Naive B cell (primary cell): Measurements from ENCODE around the gene TSHR. TPM values are rescaled to one million over a fixed set of nuclear protein-coding genes. Genes with fewer than 3 reads are reported as not detected.

Experiments
- ATAC-seq, 2 donors: fragments of 150-1000 bp; cut with Tn5 transposase; 2 replicates each; pipeline ENCODE4 v1.10.0; 2021; ENCODE audit warnings: low read depth in 2 of 2, mild to moderate bottlenecking in 2 of 2, moderate library complexity in 2 of 2
- DNase-seq: peaks from one replicate; pipeline ENCODE4 v3.0.0; 2022
- H3K27ac Mint-ChIP-seq, 6 donors: one replicate each; pipeline ENCODE4 v1.8.0; 2020 to 2022; ENCODE audit warnings: mild to moderate bottlenecking in 6 of 6, mixed read lengths in 6 of 6, moderate library complexity in 5 of 6, inconsistent platforms in 2 of 6
- H3K27me3 Mint-ChIP-seq, 3 donors: one replicate each; pipeline ENCODE4 v1.8.0; 2021 to 2022; ENCODE audit warnings: mixed read lengths in 3 of 3, mild to moderate bottlenecking in 1 of 3
- H3K36me3 Mint-ChIP-seq, 2 donors: one replicate each; pipeline ENCODE4 v1.8.0; 2020 to 2022; ENCODE audit warnings: mixed read lengths in 2 of 2, inconsistent platforms in 1 of 2, mild to moderate bottlenecking in 1 of 2
- H3K4me1 Mint-ChIP-seq, 3 donors: one replicate each; pipeline ENCODE4 v1.8.0; 2020 to 2022; ENCODE audit warnings: mixed read lengths in 3 of 3, inconsistent platforms in 1 of 3, mild to moderate bottlenecking in 1 of 3, moderate library complexity in 1 of 3
- H3K4me3 Mint-ChIP-seq, 8 donors: one replicate each; pipeline ENCODE4 v1.8.0; 2020 to 2022; ENCODE audit warnings: mild to moderate bottlenecking in 8 of 8, mixed read lengths in 8 of 8, moderate library complexity in 8 of 8, inconsistent platforms in 2 of 8
- H3K9me3 Mint-ChIP-seq, 7 donors: one replicate each; pipeline ENCODE4 v1.8.0; 2020 to 2022; ENCODE audit warnings: mixed read lengths in 7 of 7, mild to moderate bottlenecking in 5 of 7, inconsistent platforms in 2 of 7, moderate library complexity in 1 of 7
- polyA plus RNA-seq, 6 donors: library from polyadenylated mRNA; unstranded; fragments of 300-500 nt; fragmentation: Illumina TruSeq; gene quantifications; one replicate each; pipeline ENCODE4 v1.2.3, GENCODE V29; 2021; ENCODE audit warnings: low read depth in 6 of 6

The TSHR gene
- polyA plus RNA-seq, 6 donors from 2014 or later, result not detected

DNA sequence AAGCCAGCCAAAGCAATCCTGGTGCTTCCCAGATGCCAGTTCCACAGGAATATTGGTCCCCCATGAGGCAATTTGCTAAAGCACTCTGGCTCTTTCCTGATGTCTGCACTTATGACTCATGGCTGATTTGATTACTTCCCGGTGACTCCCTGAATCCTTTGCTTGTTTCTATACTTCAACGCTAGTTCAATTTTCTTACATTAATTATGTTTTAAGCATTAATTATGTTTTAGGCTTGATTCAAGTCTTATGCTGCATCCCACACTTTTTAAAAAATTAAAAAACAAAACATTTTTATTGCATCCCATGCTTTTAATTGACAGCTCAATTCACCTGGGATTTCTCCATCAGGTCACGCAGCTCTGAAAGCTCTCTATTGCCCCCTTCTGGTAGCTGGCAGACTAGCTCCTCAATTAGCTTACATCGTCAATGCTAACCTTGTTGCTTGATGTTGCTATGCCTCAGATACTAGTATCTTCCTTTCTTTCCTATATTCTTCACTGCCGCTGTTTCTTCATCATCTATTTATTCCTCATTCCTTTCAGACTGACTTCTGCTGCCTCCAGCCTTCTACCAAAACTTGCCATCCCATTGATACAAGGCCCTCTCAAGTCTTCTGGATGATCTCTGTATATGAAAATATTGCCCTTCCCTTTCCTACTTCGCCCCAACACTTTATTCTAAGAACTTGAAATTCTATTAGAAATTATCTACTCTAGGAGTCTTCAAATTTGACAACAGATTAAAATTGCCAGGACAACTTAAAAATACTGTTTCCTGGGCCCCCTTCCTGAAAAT is 32.0 kb downstream of the TSHR start:
- Mint-ChIP-seq H3K4me3 (no peak overlapping the region), H3K27me3 (peaks cover 3 to 5% (median 4%) of the 10 kb centered on the region in 3 donors), H3K9me3 (no peaks in the 10 kb centered on the region), H3K36me3 (no peaks in the 10 kb centered on the region), H3K27ac (no peak overlapping the region), H3K4me1 (no peaks in the 10 kb centered on the region)
- DNase-seq, result peak; percentile 44
- peak; percentile 67 to 68 for ATAC-seq

DNA sequence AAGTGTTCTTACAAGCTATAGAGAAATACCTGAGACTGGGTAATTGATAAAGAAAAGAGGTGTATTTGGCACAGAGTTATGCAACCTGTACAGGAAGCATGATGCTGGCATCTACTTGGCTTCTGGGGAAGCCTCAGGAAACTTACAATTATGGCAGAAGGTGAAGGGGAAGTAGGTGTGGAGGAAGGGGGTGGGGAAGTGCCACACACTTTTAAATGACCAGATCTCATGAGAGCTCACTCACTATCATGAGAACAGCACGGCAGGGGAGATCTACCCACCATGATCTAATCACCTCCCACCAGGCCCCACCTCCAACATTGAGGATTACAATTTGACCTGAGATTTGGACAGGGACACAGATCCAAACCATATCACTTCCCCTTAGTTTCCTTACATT is 32.8 kb downstream of the TSHR start:
- ATAC-seq, result no peak
- no peak overlapping the region for H3K27ac Mint-ChIP-seq
- no peaks in the 10 kb centered on the region for H3K36me3 Mint-ChIP-seq
- no peak overlapping the region for H3K4me3 Mint-ChIP-seq
- peaks cover 3 to 5% (median 4%) of the 10 kb centered on the region in 3 donors for H3K27me3 Mint-ChIP-seq
- DNase-seq, result no peak
- H3K9me3 Mint-ChIP-seq, result no peaks in the 10 kb centered on the region
- H3K4me1 Mint-ChIP-seq, result no peaks in the 10 kb centered on the region

DNA sequence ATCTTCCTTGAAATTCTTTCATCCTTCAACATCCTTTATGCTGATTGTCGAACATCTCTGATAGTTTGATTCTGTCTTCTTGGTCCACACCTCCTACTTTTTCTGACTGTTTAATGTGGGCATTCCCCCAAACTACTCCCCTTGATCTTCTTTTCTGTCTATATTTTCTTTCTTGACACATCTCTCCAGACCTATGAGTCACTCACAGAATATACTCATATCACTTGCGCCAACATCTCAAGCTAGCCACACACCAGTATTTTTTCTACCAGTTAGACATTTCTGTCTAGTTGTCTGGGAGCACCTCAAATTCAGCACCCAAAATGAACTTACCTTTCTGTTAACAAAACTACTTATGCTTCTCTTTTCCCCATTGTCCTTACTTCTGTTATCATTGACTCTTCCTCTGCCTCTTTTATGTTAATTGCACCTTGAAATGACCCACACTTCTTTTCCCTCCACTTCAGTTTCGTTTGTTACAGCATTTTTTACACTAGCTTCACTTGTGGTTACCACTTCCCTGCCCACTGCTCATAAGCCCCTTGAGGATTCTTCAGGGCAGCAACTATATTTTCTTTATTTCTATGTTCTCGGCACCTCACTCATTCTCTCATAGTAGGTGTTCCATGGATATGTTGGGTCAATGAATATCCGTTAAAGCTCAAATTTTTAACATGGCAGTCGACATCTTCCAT is 33.5 kb downstream of the TSHR start:
- Mint-ChIP-seq H3K36me3 (no peaks in the 10 kb centered on the region), H3K9me3 (no peaks in the 10 kb centered on the region), H3K27ac (no peak overlapping the region), H3K4me1 (no peaks in the 10 kb centered on the region), H3K4me3 (no peak overlapping the region), H3K27me3 (peaks cover 1 to 9% (median 4%) of the 10 kb centered on the region in 3 donors)
- ATAC-seq, result no peak
- no peak for DNase-seq

DNA sequence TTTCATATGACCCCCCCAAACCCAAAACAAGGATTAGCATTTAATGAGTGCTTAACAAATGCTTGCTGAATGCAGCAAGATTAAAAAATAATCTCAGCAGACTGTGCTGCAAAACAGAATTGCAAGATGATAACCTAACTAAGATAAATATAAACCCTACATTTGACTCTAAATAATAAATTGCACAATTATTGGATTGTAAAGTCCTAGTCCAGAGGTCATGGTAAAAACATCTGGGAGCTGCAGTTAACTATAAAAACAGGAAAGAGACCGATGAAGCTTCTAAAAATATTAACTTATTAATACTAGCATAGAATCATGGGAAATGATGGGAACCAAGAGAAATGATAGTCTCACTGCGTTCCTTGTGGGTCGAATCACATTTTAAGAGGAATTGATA is 37.2 kb downstream of the TSHR start:
- H3K9me3 Mint-ChIP-seq, result peaks cover 0 to 3% (median 0%) of the 10 kb centered on the region in 7 donors
- H3K36me3 Mint-ChIP-seq, result no peaks in the 10 kb centered on the region
- H3K4me3 Mint-ChIP-seq, result no peak overlapping the region
- DNase-seq (no peak), ATAC-seq (no peak)
- H3K27ac Mint-ChIP-seq, result no peak overlapping the region
- peaks cover 0 to 4% (median 0%) of the 10 kb centered on the region in 3 donors for H3K4me1 Mint-ChIP-seq
- H3K27me3 Mint-ChIP-seq, result peaks cover 0 to 37% (median 16%) of the 10 kb centered on the region in 3 donors

DNA sequence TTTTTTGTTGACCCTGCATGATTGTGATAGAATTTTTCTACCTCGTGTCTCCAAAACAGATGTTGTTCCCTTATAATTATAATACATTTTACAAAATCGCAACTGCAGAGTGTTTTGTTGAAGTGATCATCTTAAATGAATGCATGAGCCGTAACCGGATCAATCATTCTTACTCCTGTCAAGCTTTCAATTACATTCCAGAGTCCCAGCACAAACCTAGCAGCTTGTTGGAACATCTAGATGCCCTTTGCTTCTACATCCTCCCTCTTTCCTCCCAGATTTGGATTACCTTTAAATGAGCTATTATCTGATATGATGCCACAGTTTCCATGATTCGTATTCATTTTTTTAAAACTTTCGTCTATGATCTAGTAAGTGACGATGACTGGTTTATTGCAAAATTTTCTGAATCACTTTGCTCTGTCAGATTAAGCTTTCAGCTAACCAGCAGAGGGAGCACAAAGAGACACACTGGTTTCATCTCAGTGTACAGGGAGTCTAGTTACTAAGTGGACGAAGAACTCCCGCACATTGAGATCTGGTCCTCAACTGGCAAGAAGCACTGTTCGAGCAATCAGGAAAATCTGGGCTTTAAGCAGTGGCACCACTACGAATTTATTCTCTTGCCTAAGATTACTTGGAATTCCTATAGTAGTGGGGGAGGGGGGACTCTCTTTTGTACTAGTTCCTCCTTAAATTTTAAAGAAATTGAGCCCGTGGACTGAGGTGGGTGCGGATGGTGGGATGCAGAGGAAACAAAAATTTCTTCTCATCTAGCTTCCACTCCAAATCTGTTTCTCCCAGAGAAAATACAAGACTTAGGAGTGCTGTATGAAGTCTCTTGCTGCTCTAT is 40.9 kb downstream of the TSHR start:
- peaks cover 0 to 3% (median 0%) of the 10 kb centered on the region in 7 donors for H3K9me3 Mint-ChIP-seq
- DNase-seq (peak; percentile 11), ATAC-seq (peak; percentile 58 to 61)
- no peak overlapping the region for H3K4me3 Mint-ChIP-seq
- H3K27ac Mint-ChIP-seq, result no peak overlapping the region
- peaks cover 0 to 4% (median 0%) of the 10 kb centered on the region in 3 donors for H3K4me1 Mint-ChIP-seq
- peaks cover 0 to 53% (median 27%) of the 10 kb centered on the region in 3 donors for H3K27me3 Mint-ChIP-seq
- H3K36me3 Mint-ChIP-seq, result no peaks in the 10 kb centered on the region

GRCh38 chr14:81001447-81001846 is 46.0 kb downstream of the TSHR start:
- H3K27me3 Mint-ChIP-seq, result peaks cover 0 to 50% (median 32%) of the 10 kb centered on the region in 3 donors
- no peaks in the 10 kb centered on the region for H3K36me3 Mint-ChIP-seq
- H3K27ac Mint-ChIP-seq, result no peak overlapping the region
- DNase-seq (no peak), ATAC-seq (no peak)
- peaks cover 0 to 4% (median 0%) of the 10 kb centered on the region in 3 donors for H3K4me1 Mint-ChIP-seq
- H3K4me3 Mint-ChIP-seq, result no peak overlapping the region
- H3K9me3 Mint-ChIP-seq, result no peaks in the 10 kb centered on the region

DNA sequence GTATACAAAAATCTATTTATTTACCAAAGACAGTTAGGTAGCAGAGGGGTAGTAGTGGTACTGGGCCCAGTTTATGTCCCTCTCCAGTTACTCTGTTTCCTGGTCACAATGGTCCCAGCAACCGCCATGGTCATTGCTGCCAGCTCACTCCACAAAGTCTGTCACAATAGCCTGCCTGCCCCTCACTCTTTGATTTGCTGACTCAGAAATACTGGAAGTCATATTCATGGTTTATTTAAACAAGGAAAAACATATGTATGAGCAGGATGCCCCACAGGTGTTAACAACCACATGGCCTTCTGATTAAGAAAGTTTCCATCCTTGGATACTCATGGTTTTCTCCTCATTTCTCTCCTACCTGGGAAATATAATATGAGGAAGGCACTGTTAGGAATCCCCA is 49.2 kb downstream of the TSHR start:
- Mint-ChIP-seq H3K36me3 (no peaks in the 10 kb centered on the region), H3K4me1 (no peaks in the 10 kb centered on the region), H3K4me3 (no peak overlapping the region), H3K27ac (no peak overlapping the region), H3K27me3 (peaks cover 0 to 31% (median 16%) of the 10 kb centered on the region in 3 donors), H3K9me3 (no peaks in the 10 kb centered on the region)
- DNase-seq (no peak), ATAC-seq (no peak)

GRCh38 chr14:81005540-81006228 is 50.3 kb downstream of the TSHR start:
- peak overlapping the region in 1 of 6 donors; percentile 64 for H3K27ac Mint-ChIP-seq
- H3K4me3 Mint-ChIP-seq, result no peak overlapping the region
- H3K9me3 Mint-ChIP-seq, result no peaks in the 10 kb centered on the region
- H3K36me3 Mint-ChIP-seq, result no peaks in the 10 kb centered on the region
- DNase-seq (no peak), ATAC-seq (no peak)
- no peaks in the 10 kb centered on the region for H3K4me1 Mint-ChIP-seq
- H3K27me3 Mint-ChIP-seq, result peaks cover 0 to 25% (median 12%) of the 10 kb centered on the region in 3 donors

GRCh38 chr14:81006266-81006665 is 50.8 kb downstream of the TSHR start:
- H3K27ac Mint-ChIP-seq, result peak overlapping the region in 1 of 6 donors; percentile 64
- no peak overlapping the region for H3K4me3 Mint-ChIP-seq
- DNase-seq (no peak), ATAC-seq (no peak)
- H3K9me3 Mint-ChIP-seq, result no peaks in the 10 kb centered on the region
- H3K27me3 Mint-ChIP-seq, result peaks cover 0 to 21% (median 10%) of the 10 kb centered on the region in 3 donors
- H3K4me1 Mint-ChIP-seq, result no peaks in the 10 kb centered on the region
- no peaks in the 10 kb centered on the region for H3K36me3 Mint-ChIP-seq

DNA sequence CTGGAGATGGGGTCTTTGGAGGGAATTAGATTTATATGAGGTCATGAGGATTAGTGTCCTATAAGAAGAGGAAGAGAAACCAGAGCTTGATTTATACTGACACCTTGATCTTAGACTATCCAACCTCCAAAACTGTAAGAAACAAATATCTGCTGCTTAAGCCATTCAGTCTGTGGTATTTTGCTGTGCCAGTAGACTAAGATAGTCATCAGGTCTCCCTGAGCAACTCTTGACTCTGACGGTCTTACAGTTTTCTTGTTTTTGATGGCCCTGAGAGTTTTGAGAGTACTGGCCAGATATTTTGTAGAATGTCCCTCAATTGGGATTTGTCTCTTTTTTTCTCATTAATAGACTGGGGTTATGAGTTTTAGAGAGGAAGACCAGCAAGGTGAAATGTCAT is 51.7 kb downstream of the TSHR start:
- Mint-ChIP-seq H3K36me3 (no peaks in the 10 kb centered on the region), H3K4me3 (no peak overlapping the region), H3K4me1 (no peaks in the 10 kb centered on the region), H3K9me3 (peaks cover 0 to 2% (median 0%) of the 10 kb centered on the region in 7 donors), H3K27ac (no peak overlapping the region), H3K27me3 (peaks cover 0 to 14% (median 1%) of the 10 kb centered on the region in 3 donors)
- no peak for DNase-seq
- ATAC-seq, result no peak

DNA sequence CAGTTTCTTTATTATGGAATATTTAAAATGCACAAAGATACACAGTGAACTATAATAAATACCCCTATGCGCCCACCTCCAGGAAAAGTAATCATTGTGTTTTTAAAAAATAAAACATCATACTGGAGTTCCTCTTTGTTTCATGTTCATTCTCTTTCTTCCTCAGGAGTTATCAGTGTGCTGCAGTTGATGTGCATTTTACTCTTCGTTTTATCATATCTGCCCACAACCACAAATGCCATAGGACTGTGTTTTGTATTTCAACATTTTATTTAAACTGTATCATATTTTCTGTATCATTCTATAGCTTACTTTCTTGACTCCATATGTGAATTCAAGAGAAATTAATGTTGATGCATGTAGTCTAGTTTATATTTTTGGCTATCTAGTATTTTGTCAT is 53.9 kb downstream of the TSHR start:
- peaks cover 0 to 6% (median 6%) of the 10 kb centered on the region in 3 donors for H3K27me3 Mint-ChIP-seq
- peaks cover 0 to 6% (median 0%) of the 10 kb centered on the region in 7 donors for H3K9me3 Mint-ChIP-seq
- H3K27ac Mint-ChIP-seq, result no peak overlapping the region
- no peaks in the 10 kb centered on the region for H3K36me3 Mint-ChIP-seq
- no peaks in the 10 kb centered on the region for H3K4me1 Mint-ChIP-seq
- no peak overlapping the region for H3K4me3 Mint-ChIP-seq
- ATAC-seq, result no peak
- no peak for DNase-seq

GRCh38 chr14:81018251-81018650 is 62.8 kb downstream of the TSHR start:
- Mint-ChIP-seq H3K4me1 (no peaks in the 10 kb centered on the region), H3K27ac (peak overlapping the region in 1 of 6 donors; percentile 2), H3K27me3 (peaks cover 0 to 27% (median 13%) of the 10 kb centered on the region in 3 donors), H3K4me3 (no peak overlapping the region), H3K36me3 (no peaks in the 10 kb centered on the region), H3K9me3 (peaks cover 0 to 4% (median 0%) of the 10 kb centered on the region in 7 donors)
- DNase-seq (no peak), ATAC-seq (no peak)

DNA sequence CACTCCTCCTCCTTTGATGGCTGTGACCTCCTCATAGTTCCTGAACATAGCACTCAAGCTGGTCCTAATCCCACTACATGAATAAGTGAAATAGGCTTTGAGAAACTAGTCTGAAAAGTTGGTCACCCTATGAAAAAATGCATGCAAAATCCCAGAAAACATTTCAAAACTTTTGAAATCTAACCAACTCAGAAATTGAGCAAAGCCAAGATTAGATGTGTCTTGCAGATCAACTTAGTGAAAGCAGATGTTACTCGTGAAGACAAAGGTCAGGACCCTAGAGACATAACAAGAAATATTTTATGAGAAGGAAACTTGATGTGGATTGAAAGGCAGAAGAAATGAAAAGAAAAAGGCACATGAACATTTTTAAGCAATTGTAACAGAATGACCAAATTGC is 63.3 kb downstream of the TSHR start:
- ATAC-seq, result no peak
- H3K4me3 Mint-ChIP-seq, result no peak overlapping the region

More for the DNA sequence above, 63.3 kb downstream of the TSHR start:
- H3K27ac Mint-ChIP-seq, result no peak overlapping the region
- no peaks in the 10 kb centered on the region for H3K4me1 Mint-ChIP-seq
- H3K36me3 Mint-ChIP-seq, result no peaks in the 10 kb centered on the region
- H3K9me3 Mint-ChIP-seq, result peaks cover 0 to under 1% (median 0%) of the 10 kb centered on the region in 7 donors
- H3K27me3 Mint-ChIP-seq, result peaks cover 0 to 27% (median 13%) of the 10 kb centered on the region in 3 donors
- DNase-seq, result no peak
